CD8-positive, alpha-beta memory T cell (primary cell): ENCODE measurements around the gene GDAP1L1. TPM values are rescaled to one million over a fixed set of nuclear protein-coding genes. Genes with fewer than 3 reads are reported as not detected.

ENCODE experiments used
- polyA plus RNA-seq: library from polyadenylated mRNA; unstranded; fragments of 300-500 nt; fragmentation: Illumina TruSeq; gene quantifications from one replicate; pipeline ENCODE4 v1.2.3, GENCODE V29; 2021
- total RNA-seq, 2 experiments: library from RNA; stranded (reverse); gene quantifications; one replicate each; pipeline ENCODE4 v1.2.3, GENCODE V29; 2021

Gene GDAP1L1
- total and polyA plus RNA-seq, 3 experiments from 2014 or later = not detected

Other genes with a start within 250 kb of the GDAP1L1 start
- not detected for gene JPH2, start 60.1 kb upstream of the GDAP1L1 start, total RNA-seq
- gene JPH2, start 60.1 kb upstream of the GDAP1L1 start, polyA plus RNA-seq = not detected
- gene OSER1, start 36.5 kb upstream of the GDAP1L1 start, total RNA-seq = 10 to 100 TPM; 24.8 to 25.7 TPM
- 35.1 TPM for gene OSER1, start 36.5 kb upstream of the GDAP1L1 start, polyA plus RNA-seq
- 1 to 10 TPM; 2.4 to 2.5 TPM for gene FITM2, start 63.9 kb downstream of the GDAP1L1 start, total RNA-seq
- gene FITM2, start 63.9 kb downstream of the GDAP1L1 start, polyA plus RNA-seq = 1.3 TPM
- not detected for gene R3HDML, start 89.7 kb downstream of the GDAP1L1 start, total RNA-seq
- gene R3HDML, start 89.7 kb downstream of the GDAP1L1 start, polyA plus RNA-seq = not detected
- gene HNF4A, start 108.4 kb downstream of the GDAP1L1 start, total RNA-seq = not detected
- not detected for gene HNF4A, start 108.4 kb downstream of the GDAP1L1 start, polyA plus RNA-seq
- gene TTPAL, start 228.6 kb downstream of the GDAP1L1 start, total RNA-seq = 10 to 100 TPM; 29.3 to 31.6 TPM
- 15.9 TPM for gene TTPAL, start 228.6 kb downstream of the GDAP1L1 start, polyA plus RNA-seq